DND-41 (cell line): Measurements from ENCODE around the gene TMEM238.

Source experiments
- CTCF ChIP-seq: IDR thresholded peaks from 2 replicates; pipeline ENCODE4 v1.5.1; 2012; ENCODE audit warnings: borderline replicate concordance, low read length, moderate library complexity, mild to moderate bottlenecking; ENCODE audit not compliant: poor library complexity, severe bottlenecking; ENCODE audit errors: extremely low read depth
- EZH2 ChIP-seq: IDR thresholded peaks from 3 replicates; pipeline ENCODE4 v1.6.1; 2012; ENCODE audit warnings: borderline replicate concordance, low read depth, mild to moderate bottlenecking, moderate library complexity, low read length, inconsistent platforms; ENCODE audit not compliant: severe bottlenecking

- TF ChIP-seq CTCF: no peak
- no peak for TF ChIP-seq EZH2
Measured at GRCh38 chr19:55346725-55347441, 37.2 kb downstream of the TMEM238 start.
